Midbrain (tissue), 1 donor: Measurements from ENCODE around the gene HS3ST3B1.

Experiments used
- DNase-seq: peaks from one replicate; lab custom pipeline; 2025; lab: John Stamatoyannopoulos, UW

HS3ST3B1 gene

DNA sequence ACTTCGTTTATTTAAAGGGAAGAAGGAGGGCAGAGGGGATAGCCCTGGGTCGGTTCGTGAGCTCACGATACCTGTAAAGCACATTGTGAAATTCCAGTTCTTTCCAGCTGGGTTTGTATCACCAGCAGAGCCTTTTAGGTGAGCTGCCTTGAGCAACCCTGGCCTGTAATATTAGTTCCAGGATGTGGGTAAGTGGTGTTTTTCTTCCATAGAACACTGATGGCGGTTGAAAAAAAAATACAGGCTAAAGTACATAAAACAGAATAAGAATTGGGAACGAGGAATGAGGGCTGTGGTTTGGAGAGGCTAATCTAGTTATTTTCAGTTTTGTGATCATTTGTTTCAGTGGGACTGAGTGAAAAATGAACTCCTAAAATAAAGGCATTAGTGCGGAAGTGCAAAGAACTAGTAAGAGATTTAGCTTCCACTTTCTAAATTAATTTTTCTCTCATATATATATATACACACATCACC is 20.6 kb downstream of the HS3ST3B1 start:
- DNase-seq: no peak

DNA sequence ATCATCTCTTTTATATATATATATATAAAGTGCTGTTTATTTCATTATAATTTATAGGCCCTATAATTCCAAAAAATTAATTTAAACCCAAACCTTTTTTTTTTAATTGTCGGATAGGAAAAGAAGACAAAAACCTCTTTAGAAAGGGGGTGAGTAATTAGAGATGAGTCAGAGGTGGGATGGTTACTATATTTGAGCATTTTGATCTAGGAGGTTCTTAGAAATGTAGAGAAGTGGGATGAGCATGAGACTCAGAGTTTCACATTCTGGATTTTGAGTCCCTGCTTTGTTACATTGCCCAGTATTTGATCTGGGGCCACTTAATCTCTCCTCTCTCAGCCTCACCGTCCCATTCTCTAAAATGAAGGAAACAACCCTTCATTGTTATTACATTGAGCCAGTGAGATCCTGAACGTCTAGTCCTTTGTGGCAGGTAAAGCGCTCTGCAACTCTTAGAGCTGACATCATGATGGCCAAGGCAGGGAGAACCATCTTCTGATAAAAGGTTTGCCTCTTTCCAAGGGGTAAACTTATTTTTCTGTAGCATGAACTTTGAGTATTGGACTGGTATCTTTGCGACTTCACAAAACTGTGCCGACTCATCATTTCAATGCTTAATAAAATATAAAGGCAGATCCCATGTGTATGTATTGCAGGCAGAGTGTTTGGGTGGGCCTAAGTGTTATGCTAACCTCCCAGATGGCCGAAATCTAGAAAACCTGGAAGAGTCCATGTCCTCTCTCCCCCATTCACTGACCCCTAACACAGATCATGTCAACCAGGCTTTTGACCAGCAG is 21.3 kb downstream of the HS3ST3B1 start:
- DNase-seq: no peak

DNA sequence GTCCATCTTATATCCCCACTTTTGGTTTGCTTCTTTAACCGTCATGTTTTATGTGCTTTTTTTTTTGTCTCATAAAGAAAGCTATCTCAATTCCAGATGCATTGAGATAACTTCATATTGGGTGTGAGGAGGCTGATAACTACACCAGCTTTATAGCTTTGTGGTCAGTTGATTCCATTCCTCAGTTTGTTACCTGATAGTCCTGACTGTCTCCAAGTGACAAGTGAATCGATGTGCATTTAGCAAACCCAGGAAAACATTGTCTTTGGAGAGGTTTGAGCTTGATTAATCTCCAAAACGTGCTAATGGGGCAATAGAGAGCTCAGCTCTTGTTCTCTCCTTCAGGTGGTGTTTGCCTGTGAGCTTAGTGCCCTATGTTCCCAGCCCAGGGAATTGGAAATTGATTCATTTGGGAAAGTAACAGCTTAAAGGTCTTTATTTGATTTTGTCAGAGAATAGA is 22.7 kb downstream of the HS3ST3B1 start:
- no peak for DNase-seq

DNA sequence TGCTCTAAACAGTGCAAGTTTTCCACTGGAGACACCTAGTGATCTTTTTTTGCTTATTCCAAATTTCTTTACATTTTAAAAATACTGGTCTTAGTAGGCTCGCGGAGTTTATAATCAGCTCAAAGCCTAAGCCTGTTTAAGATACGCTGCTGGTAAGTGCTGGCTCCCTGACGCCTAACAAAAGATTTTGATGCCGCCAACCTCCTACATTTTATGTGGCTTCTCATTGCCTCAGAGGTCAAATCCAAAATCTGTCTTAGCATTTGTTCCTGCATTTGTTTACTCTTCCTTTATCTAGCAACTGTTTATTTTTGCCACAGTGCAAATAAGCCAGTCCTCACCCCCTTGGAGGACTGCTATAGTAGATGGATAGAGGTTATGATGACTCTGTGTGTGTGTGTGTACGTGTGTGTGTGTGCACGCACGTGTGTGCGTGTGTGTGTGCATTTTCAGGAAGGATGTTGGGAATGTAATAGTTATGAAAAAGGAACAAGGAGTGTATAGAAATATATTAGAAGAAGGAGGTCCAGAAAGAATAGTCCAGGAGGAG is 24.8 kb downstream of the HS3ST3B1 start:
- no peak for DNase-seq

GRCh38 chr17:14329900-14330491 is 29.1 kb downstream of the HS3ST3B1 start:
- no peak for DNase-seq

DNA sequence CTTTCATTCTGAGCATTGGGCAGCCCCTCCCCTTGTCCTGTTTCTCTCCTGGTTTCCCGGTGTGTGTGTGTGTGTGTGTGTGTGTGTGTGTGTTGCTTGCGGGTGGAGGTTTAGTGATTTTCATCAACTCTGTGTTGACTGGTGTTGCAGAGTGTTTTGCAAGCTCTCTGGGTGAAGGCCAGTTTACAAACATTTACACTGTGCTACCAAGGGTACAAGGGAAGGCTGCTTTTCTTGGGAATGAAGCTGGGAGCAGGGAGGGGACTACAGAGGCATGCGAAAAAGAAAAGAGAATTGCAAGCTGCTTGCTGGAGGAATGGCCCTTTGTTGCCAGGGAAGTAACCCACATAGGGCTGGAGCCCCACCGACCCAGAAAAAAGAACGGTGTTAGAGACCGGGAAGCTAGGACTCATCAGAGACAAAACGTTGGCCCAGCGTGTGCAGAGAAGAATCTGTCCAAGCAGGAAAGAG is 29.6 kb downstream of the HS3ST3B1 start:
- no peak for DNase-seq

GRCh38 chr17:14331225-14331981 is 30.5 kb downstream of the HS3ST3B1 start:
- DNase-seq: no peak

GRCh38 chr17:14331982-14332298 is 31.1 kb downstream of the HS3ST3B1 start:
- DNase-seq: no peak

GRCh38 chr17:14332331-14332730 is 31.4 kb downstream of the HS3ST3B1 start:
- DNase-seq: no peak

DNA sequence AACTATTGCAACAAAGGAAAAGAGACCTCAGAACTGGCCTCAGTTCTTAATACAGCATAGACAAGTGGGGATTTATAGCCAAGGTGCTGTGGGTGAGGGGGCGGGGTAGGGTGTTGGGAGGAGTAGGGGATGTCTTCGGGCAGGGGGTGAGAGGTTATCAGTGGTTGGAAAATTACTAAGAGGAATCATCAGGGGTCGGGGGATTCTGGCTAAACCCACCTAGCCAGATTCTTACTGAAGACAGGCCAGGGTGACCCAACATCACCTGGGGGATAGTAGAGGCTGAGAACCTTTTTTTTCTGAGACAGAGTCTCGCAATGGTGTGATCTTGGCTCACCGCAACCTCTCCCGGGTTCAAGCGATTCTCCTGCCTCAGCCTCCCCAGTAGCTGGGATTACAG is 32.6 kb downstream of the HS3ST3B1 start:
- DNase-seq: no peak

GRCh38 chr17:14334276-14334840 is 33.5 kb downstream of the HS3ST3B1 start:
- DNase-seq: no peak

DNA sequence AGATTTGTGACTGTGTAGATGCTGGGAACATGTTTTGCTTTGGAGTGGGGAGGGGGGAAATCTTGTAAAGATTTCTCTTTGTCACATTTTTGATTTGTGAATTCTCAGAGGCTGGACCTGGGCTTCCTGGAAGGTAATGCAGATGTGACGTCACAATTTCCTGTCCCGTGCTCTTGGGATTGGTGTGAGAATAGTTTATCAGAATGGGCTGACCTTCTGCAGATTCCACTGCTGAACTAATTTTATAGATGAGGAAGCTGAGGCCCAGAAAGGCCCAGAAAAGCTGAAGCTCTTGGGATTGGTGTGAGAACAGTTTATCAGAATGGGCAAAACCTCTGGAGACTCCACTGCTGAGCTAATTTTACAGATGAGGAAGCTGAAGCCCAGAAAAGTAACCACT is 34.0 kb downstream of the HS3ST3B1 start:
- no peak for DNase-seq

- no peak for DNase-seq
Observed at GRCh38 chr17:14336418-14336817, 35.5 kb downstream of the HS3ST3B1 start.

GRCh38 chr17:14337596-14338079 is 36.8 kb downstream of the HS3ST3B1 start:
- DNase-seq: no peak

DNA sequence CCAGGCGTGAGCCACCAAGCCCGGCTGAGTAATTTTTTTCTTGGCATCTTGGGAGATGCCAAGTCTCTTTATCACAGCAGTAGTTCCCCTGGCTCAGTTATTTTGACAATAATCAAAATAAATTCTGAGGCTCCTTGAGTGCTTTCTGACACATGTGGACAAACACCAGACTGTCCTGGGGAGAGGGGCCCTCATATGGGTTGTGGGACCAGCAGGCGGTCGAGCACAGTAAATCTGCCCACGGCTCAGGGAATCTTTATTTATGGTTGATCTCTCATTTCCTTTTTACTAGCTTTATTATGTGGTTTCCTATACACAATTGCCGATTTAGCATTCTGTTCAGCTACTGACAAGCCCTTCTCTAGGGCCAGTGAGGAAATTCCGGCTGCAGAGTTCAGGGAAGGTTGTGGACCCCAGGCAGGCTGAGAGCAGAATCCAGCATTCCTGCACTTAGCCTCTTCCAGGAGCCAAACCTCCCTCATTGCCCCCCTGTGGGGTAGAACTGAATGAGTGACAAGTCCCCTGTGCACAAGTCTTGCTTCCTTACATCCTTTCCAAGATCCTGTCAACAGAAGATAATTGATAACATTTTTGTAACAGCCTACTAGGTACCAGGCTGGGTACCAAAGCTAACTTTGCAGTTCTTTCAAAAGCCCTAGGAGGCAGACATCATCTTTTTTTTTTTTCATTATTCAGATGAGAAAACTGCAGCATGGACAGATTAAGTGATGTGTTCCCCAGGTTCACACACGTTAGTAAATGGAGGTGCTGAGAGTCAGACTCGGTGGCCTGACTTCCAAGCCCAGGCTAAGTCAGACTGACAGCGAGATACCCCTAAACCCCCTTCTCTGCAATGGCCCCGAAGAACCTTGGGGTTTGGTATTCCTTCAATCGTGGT is 40.2 kb downstream of the HS3ST3B1 start:
- no peak for DNase-seq

GRCh38 chr17:14341866-14342265 is 41.0 kb downstream of the HS3ST3B1 start:
- DNase-seq: no peak

- DNase-seq: no peak
Observed at GRCh38 chr17:14346801-14347200, 45.9 kb downstream of the HS3ST3B1 start.

DNA sequence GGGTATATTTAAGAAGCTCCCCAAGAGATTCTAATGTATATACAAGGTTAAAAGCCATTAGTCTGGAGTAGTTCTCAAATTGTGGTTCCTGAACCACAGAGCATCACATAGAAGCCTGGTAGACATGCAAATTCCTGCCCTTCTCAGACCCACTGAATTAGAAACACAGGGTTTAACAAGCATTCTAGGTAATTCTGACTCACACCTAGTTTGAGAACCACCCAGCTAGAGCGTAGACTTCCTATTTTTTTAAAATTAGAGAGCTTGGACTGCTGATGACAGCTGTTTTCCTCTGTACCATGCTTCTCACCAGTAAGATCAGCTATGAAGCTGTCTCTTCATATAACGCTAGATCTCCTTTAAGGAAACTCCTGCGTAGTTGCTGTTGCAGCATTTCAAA is 50.6 kb downstream of the HS3ST3B1 start:
- DNase-seq: no peak

- no peak for DNase-seq
Observed at GRCh38 chr17:14352136-14352535, 51.3 kb downstream of the HS3ST3B1 start.

DNA sequence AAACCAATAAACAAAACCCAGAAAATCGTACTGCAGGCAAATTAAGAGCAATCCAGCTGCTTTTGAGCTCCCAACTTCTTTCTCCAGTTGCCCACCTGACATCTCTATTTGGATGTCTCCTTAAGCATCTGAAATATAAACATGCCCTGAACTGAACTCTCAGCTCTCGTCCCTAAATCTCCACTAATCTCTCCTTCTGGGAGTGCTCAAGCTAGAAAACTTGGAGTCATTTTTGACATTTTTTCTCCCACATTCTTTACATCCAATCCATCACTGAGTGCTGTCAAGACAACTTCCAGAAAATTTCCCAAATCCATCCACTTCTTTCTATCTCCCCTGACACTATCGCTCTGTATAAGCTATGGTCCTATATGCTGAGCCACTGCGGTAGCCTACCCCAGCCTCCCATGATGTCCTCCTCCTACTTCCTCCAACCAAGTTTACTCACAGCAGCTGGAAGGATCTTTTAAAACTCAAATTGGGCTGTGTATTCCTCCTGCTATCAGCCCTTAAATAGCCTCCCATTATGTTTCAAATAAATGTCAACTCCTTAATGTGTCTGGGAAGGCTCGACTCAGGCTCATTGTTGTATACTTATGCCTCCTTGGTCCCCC is 53.1 kb downstream of the HS3ST3B1 start:
- DNase-seq: no peak
